CD8-positive, alpha-beta memory T cell (primary cell): ENCODE results near the gene ZNF425. TPM values are rescaled to one million over a fixed set of nuclear protein-coding genes. Genes with fewer than 3 reads are reported as not detected.
"Not testable (repeated sequence)": the region's sequence is repeated elsewhere in the genome, so short reads cannot be mapped to it uniquely, and the experiment has no call there.

Source experiments
- CTCF ChIA-PET: fragments of 350-600 bp; sonication (Branson Sonifier 250); formaldehyde crosslinking; loops from one replicate; lab custom pipeline; 2021; ENCODE audit warnings: antibody characterized with exemption; lab: Charles Lee
- POLR2A ChIA-PET: fragments of 350-600 bp; sonication (Branson Sonifier 250); formaldehyde crosslinking; loops from one replicate; lab custom pipeline; 2021; ENCODE audit warnings: antibody characterized with exemption; lab: Charles Lee
- DNase-seq, 5 donors: peaks; one replicate each; pipeline versions ENCODE4 v3.0.0 to v3.0.0-alpha.2; 2020 to 2022; ENCODE audit warnings: mixed read lengths in 1 of 5
- H3K27ac ChIP-seq: one replicate; pipeline ENCODE4 v1.7.0; 2013; ENCODE audit warnings: low read depth, mild to moderate bottlenecking, low read length, moderate library complexity
- H3K27me3 ChIP-seq: 2 replicates; pipeline ENCODE4 v1.7.0; 2013; ENCODE audit warnings: low read length, mild to moderate bottlenecking; ENCODE audit not compliant: insufficient read depth, poor library complexity, severe bottlenecking
- H3K36me3 ChIP-seq: 2 replicates; pipeline ENCODE4 v1.7.0; 2013; ENCODE audit warnings: mild to moderate bottlenecking, low read length, moderate library complexity; ENCODE audit not compliant: insufficient read depth
- H3K4me1 ChIP-seq: 2 replicates; pipeline ENCODE4 v1.7.0; 2013; ENCODE audit warnings: mild to moderate bottlenecking, low read length, moderate library complexity; ENCODE audit not compliant: insufficient read depth
- H3K4me3 ChIP-seq: 2 replicates; pipeline ENCODE4 v1.7.0; 2013; ENCODE audit warnings: mild to moderate bottlenecking, low read length
- H3K9me3 ChIP-seq: 2 replicates; pipeline ENCODE4 v1.7.0; 2013; ENCODE audit warnings: mild to moderate bottlenecking, low read length
- H3K27ac Mint-ChIP-seq, 8 donors: one replicate each; pipeline ENCODE4 v1.8.0; 2020 to 2021; ENCODE audit warnings: mixed read lengths in 8 of 8, mild to moderate bottlenecking in 6 of 8, inconsistent platforms in 3 of 8, moderate library complexity in 3 of 8
- H3K27me3 Mint-ChIP-seq, 2 donors: one replicate each; pipeline ENCODE4 v1.8.0; 2020 to 2021; ENCODE audit warnings: mixed read lengths in 2 of 2, mild to moderate bottlenecking in 1 of 2, moderate library complexity in 1 of 2
- H3K36me3 Mint-ChIP-seq, 3 donors: one replicate each; pipeline ENCODE4 v1.8.0; 2020 to 2021; ENCODE audit warnings: mixed read lengths in 3 of 3, inconsistent platforms in 1 of 3, mild to moderate bottlenecking in 1 of 3
- H3K4me1 Mint-ChIP-seq, 3 donors: one replicate each; pipeline ENCODE4 v1.8.0; 2020 to 2021; ENCODE audit warnings: mixed read lengths in 3 of 3, inconsistent platforms in 1 of 3, mild to moderate bottlenecking in 1 of 3
- H3K4me3 Mint-ChIP-seq, 7 donors: one replicate each; pipeline ENCODE4 v1.8.0; 2020 to 2021; ENCODE audit warnings: mixed read lengths in 7 of 7, mild to moderate bottlenecking in 6 of 7, moderate library complexity in 4 of 7, inconsistent platforms in 2 of 7
- H3K9me3 Mint-ChIP-seq, 5 donors: one replicate each; pipeline ENCODE4 v1.8.0; 2020 to 2022; ENCODE audit warnings: mixed read lengths in 5 of 5, mild to moderate bottlenecking in 3 of 5, moderate library complexity in 2 of 5, inconsistent platforms in 1 of 5
- polyA plus RNA-seq: library from polyadenylated mRNA; unstranded; fragments of 300-500 nt; fragmentation: Illumina TruSeq; gene quantifications from one replicate; pipeline ENCODE4 v1.2.3, GENCODE V29; 2021
- total RNA-seq, 2 experiments: library from RNA; stranded (reverse); gene quantifications; one replicate each; pipeline ENCODE4 v1.2.3, GENCODE V29; 2021

ZNF425 gene
- total and polyA plus RNA-seq, 3 experiments from 2014 or later, result 1.4 to 1.8 (median 1.7) TPM

DNA sequence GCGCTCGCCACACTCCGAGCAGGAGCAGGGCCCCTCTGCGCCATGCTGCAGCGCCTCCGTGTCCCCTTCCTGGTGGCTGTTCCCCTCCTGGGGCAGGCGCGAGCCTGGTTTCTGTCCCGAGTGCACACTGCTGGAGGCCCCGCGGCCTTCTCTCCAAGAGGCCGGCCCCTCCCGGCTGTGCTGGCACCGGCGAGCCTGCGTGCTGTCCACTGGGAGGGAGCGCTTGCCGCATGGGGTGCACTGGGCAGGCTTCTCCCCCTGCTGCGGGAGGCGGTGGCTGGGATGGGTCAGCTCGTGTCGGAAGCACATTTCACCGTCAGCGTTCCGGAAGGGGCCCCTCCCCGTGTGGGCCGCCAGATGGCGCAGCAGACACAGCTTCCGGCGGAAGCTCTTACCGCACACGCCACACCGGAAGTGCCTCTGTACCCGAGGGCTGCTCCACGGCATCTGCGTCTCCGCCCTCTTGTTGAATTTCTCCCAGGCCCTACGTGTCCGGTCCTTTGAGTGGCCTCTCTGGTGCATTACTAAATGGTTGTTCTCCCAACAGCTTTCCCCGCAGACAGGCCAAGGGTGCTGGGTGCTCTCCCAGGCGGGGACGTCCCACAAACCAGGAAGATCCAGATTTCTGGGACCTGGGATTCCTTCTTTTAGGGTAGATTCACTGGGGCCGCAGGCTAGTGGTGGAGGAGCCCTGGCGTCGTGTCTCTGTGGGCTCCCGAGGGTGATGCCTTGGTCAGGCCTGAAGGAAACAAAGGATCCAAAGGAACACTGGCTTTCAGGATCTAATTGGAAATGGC is 54.3 kb downstream of the ZNF425 start:
- DNase-seq, result peak; percentile 38 to 64 (median 49)
- Histone ChIP-seq H3K27ac (no peak overlapping the region), H3K4me3 (no peak overlapping the region), H3K4me1 (peaks cover 5% of the 10 kb centered on the region), H3K27me3 (no peaks in the 10 kb centered on the region), H3K36me3 (peaks cover 27% of the 10 kb centered on the region), H3K9me3 (no peaks in the 10 kb centered on the region)
- POLR2A ChIA-PET, result no interaction called here
- H3K27ac Mint-ChIP-seq, result peak overlapping the region in 7 of 8 donors; percentile 35 to 91 (median 81)
- H3K9me3 Mint-ChIP-seq, result no peaks in the 10 kb centered on the region
- CTCF ChIA-PET, result interaction anchor here (1.0 to 2.4 kb wide), 4 partner anchors 10 to 67 kb away, joined by 3 to 13 read pairs (median 4); partner anchors contain the start of gene ZNF786
- H3K27me3 Mint-ChIP-seq, result no peaks in the 10 kb centered on the region
- H3K4me3 Mint-ChIP-seq, result peak overlapping the region in 5 of 7 donors; percentile 13 to 61 (median 45)
- peaks cover 5 to 12% (median 7%) of the 10 kb centered on the region in 3 donors for H3K4me1 Mint-ChIP-seq
- H3K36me3 Mint-ChIP-seq, result peaks cover 0 to 50% (median 11%) of the 10 kb centered on the region in 3 donors

DNA sequence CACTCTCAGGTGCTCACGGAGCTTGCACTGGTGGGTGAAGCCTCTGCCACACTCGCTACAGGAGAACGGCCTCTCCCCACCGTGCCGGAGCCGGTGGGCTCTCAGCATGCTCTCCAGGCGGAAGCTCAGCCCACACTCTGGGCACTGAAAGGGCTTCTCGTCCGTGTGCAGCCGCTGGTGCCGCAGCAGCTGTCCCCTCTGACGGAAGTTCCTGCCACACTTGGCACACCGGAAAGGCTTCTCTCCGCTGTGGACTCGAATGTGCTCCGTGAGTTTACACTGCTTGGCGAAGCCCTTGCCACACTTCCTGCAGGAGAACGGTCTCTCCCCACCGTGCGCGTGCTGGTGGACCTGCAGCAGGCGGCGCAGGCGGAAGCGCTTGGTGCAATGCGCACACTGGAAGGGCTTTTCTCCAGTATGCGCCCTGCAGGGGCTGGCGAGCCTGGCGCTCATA is 54.9 kb downstream of the ZNF425 start:
- POLR2A ChIA-PET, result no interaction called here
- H3K4me3 ChIP-seq, result no peak overlapping the region

DNA sequence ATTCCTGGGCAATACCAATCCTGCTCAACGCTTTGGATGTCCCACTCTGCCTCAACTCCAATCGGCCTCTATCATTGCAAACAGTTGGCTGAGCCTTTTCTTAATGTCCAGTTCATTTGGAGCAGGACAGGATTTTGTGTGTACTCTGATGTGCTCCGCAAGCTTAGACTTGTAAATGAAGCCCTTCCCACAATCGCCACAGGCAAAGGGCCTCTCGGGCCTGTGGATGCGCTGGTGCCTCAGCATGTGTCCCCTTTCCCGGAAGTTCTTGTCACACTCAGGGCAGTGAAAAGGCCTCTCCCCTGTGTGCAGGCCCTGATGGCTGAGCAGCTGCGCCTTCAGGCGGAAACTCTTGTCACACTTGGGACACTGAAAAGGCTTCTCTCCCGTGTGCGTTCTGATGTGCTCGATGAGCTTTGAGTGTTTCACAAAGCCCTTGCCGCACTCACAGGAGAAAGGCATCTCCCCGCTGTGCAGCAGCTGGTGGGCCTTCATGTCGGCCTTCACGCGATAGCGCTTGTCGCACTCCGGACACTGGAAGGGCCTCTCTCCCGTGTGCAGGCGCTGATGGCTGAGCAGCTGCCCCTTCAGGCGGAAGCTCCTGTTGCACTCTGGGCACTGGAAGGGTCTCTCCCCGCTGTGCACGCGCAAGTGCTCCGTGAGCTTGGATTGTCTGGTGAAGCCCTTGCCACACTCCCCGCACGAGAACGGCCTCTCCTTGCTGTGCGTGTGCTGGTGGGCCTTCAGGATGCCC is 55.6 kb downstream of the ZNF425 start:
- DNase-seq, result no peak
- H3K27me3 ChIP-seq, result no peaks in the 10 kb centered on the region
- ChIA-PET POLR2A (no interaction called here), CTCF (interaction anchor here (0.8 to 7.5 kb wide), 3 partner anchors 20 to 66 kb away, joined by 3 to 120 read pairs (median 3); partner anchors contain the start of gene ZNF786)
- peaks cover 5% of the 10 kb centered on the region for H3K4me1 ChIP-seq
- peaks cover 5 to 10% (median 8%) of the 10 kb centered on the region in 3 donors for H3K4me1 Mint-ChIP-seq
- H3K27ac Mint-ChIP-seq, result no peak overlapping the region
- H3K36me3 ChIP-seq, result peaks cover 24% of the 10 kb centered on the region
- no peak overlapping the region for H3K4me3 ChIP-seq
- H3K9me3 Mint-ChIP-seq, result no peaks in the 10 kb centered on the region
- no peak overlapping the region for H3K4me3 Mint-ChIP-seq
- H3K27me3 Mint-ChIP-seq, result no peaks in the 10 kb centered on the region
- no peak overlapping the region for H3K27ac ChIP-seq
- peaks cover 0 to 49% (median 8%) of the 10 kb centered on the region in 3 donors for H3K36me3 Mint-ChIP-seq
- H3K9me3 ChIP-seq, result no peaks in the 10 kb centered on the region

More for the DNA sequence above, 54.9 kb downstream of the ZNF425 start:
- H3K27me3 ChIP-seq, result no peaks in the 10 kb centered on the region
- Mint-ChIP-seq H3K27me3 (no peaks in the 10 kb centered on the region), H3K27ac (no peak overlapping the region), H3K4me1 (peaks cover 5 to 8% (median 7%) of the 10 kb centered on the region in 3 donors), H3K4me3 (peak overlapping the region in 1 of 7 donors; percentile 69), H3K9me3 (no peaks in the 10 kb centered on the region), H3K36me3 (peaks cover 0 to 47% (median 8%) of the 10 kb centered on the region in 3 donors)
- H3K4me1 ChIP-seq, result peaks cover 5% of the 10 kb centered on the region
- no peak for DNase-seq
- H3K27ac ChIP-seq, result no peak overlapping the region
- H3K36me3 ChIP-seq, result peaks cover 24% of the 10 kb centered on the region
- CTCF ChIA-PET, result interaction anchor here (1.0 to 7.5 kb wide), 3 partner anchors 20 to 67 kb away, joined by 3 to 120 read pairs (median 13); partner anchors contain the start of gene ZNF786
- no peaks in the 10 kb centered on the region for H3K9me3 ChIP-seq

DNA sequence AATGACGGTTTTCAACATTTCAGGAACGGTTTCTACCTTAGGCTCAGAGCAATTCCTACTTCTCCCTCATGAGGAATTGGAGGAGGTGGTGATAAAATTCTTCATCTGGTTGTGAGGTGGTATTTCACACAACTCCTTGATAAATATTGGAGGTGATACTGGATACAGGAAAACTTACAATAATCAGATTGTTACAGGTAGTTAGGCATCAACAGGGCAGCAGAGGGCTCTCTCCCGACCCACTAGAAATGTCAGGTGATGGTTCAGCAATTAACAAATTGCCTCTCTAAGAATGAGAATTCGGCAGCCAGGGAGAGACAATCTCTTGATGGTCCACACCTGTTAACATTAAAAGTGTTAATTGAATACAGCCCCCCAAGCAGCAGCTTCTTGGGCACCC is 58.3 kb downstream of the ZNF425 start:
- no peak for DNase-seq
- H3K27ac Mint-ChIP-seq, result peak overlapping the region in 3 of 8 donors; percentile 7 to 64 (median 33)
- Histone ChIP-seq H3K9me3 (no peaks in the 10 kb centered on the region), H3K4me3 (no peak overlapping the region), H3K4me1 (peaks cover 5% of the 10 kb centered on the region), H3K27ac (no peak overlapping the region), H3K27me3 (no peaks in the 10 kb centered on the region), H3K36me3 (peaks cover 23% of the 10 kb centered on the region)
- H3K27me3 Mint-ChIP-seq, result no peaks in the 10 kb centered on the region
- no peaks in the 10 kb centered on the region for H3K9me3 Mint-ChIP-seq
- POLR2A ChIA-PET, result no interaction called here
- peak overlapping the region in 2 of 7 donors; percentile 58 to 59 for H3K4me3 Mint-ChIP-seq
- CTCF ChIA-PET, result interaction anchor here (7.5 kb wide), 1 partner anchor 64 kb away, joined by 120 read pairs; no protein-coding TSS in a partner anchor
- peaks cover 0 to 36% (median 8%) of the 10 kb centered on the region in 3 donors for H3K36me3 Mint-ChIP-seq
- H3K4me1 Mint-ChIP-seq, result peaks cover 6 to 23% (median 7%) of the 10 kb centered on the region in 3 donors

DNA sequence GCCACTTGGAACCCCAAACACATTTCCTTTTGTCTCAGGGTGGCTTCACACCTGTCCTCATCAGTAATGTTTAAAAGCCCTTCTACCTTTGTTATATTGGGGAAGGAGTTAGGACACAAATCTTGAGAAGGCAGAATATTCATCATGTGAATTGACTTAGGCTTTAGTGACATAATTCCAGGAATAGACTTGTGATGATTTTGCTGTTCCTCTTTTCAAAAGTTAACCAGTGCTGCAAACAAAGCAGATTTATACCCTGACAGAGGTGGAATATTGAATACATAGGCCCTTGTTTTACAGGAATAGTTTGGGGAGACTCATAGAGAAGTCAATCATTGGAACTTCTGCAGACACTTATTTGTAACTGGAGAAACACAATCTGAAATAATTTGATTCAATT is 62.6 kb downstream of the ZNF425 start:
- H3K4me1 ChIP-seq, result no peaks in the 10 kb centered on the region
- H3K27me3 ChIP-seq, result no peaks in the 10 kb centered on the region
- ChIA-PET POLR2A (no interaction called here), CTCF (interaction anchor here (7.5 kb wide), 1 partner anchor 59 kb away, joined by 120 read pairs; no protein-coding TSS in a partner anchor)
- no peaks in the 10 kb centered on the region for H3K9me3 ChIP-seq
- H3K36me3 ChIP-seq, result peaks cover 4% of the 10 kb centered on the region
- Mint-ChIP-seq H3K36me3 (peaks cover 0 to 10% (median 3%) of the 10 kb centered on the region in 3 donors), H3K27me3 (no peaks in the 10 kb centered on the region), H3K9me3 (no peaks in the 10 kb centered on the region), H3K4me3 (peak overlapping the region in 3 of 7 donors; percentile 19 to 39 (median 35)), H3K4me1 (peaks cover 3 to 16% (median 7%) of the 10 kb centered on the region in 3 donors), H3K27ac (peak overlapping the region in 2 of 8 donors; percentile 62 to 81)
- H3K4me3 ChIP-seq, result no peak overlapping the region
- H3K27ac ChIP-seq, result no peak overlapping the region
- DNase-seq, result no peak

DNA sequence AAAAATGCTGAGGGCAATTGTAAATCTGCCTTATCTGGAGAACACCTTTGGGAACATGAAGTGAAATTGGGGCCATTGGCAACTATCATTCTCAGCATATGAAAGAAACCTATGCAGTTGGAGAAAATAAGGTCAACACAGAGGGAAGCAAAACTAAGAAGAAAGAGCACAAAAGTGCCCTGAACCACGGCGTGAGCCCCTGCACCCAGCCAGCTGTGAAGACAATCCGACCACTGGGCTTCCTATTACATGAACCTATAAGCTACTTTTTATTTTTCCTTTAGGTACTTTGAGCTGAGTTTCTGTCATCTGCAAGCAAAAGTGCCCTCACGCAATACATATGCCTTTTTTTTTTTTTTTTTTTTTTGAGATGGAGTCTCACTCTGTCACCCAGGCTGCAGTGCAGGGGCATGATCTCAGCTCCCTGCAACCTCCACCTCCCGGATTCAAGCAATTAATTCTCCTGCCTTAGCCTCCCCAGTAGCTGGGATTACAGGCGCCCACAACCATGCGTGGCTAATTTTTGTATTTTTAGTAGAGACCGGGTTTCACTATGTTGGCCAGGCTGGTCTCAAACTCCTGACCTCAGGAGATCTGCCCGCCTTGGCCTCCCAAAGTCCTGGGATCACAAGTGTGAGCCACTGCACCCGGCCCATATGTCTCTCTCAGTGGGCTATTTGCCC is 63.8 kb downstream of the ZNF425 start:
- H3K4me1 ChIP-seq, result not testable (repeated sequence)

DNA sequence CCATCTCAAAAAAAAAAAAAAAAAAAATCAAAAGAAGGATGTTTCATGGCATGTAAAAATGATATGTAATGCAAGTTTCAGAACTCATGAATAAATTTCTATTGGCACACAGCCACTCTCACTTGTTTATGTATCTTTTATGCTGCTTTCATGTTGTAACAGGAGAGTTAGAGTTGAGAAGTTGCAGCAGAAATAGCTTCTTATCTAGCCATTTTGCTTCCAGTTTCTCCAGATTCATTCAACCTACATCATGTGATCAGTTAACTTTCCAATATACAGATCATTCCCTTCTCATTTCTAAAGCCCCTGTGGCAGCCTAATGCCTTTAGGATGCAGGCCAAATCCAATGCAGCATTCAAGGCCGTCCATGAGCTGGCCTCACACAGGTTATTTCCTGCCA is 66.0 kb downstream of the ZNF425 start:
- H3K27ac Mint-ChIP-seq, result peak overlapping the region in 1 of 8 donors; percentile 46
- no peaks in the 10 kb centered on the region for H3K9me3 Mint-ChIP-seq
- no peaks in the 10 kb centered on the region for H3K36me3 ChIP-seq
- H3K27me3 ChIP-seq, result no peaks in the 10 kb centered on the region
- POLR2A ChIA-PET, result interaction anchor here (0.7 kb wide), 1 partner anchor 73 kb away, joined by 9 read pairs; no protein-coding TSS in a partner anchor
- H3K4me1 Mint-ChIP-seq, result peaks cover 1 to 12% (median 5%) of the 10 kb centered on the region in 3 donors
- H3K4me3 Mint-ChIP-seq, result no peak overlapping the region
- peaks cover 0 to 1% (median 0%) of the 10 kb centered on the region in 3 donors for H3K36me3 Mint-ChIP-seq
- H3K9me3 ChIP-seq, result no peaks in the 10 kb centered on the region
- no peak for DNase-seq
- H3K4me3 ChIP-seq, result no peak overlapping the region
- H3K4me1 ChIP-seq, result no peaks in the 10 kb centered on the region
- no peak overlapping the region for H3K27ac ChIP-seq
- no peaks in the 10 kb centered on the region for H3K27me3 Mint-ChIP-seq
- CTCF ChIA-PET, result interaction anchor here (1.0 kb wide), 1 partner anchor 55 kb away, joined by 3 read pairs; no protein-coding TSS in a partner anchor

More for the DNA sequence above, 63.8 kb downstream of the ZNF425 start:
- H3K27me3 Mint-ChIP-seq, H3K27me3 ChIP-seq, H3K4me3 Mint-ChIP-seq, H3K36me3 ChIP-seq, H3K36me3 Mint-ChIP-seq, DNase-seq, H3K9me3 ChIP-seq, H3K9me3 Mint-ChIP-seq, H3K27ac ChIP-seq, H3K4me3 ChIP-seq, POLR2A ChIA-PET: not testable (repeated sequence)
- Mint-ChIP-seq H3K27ac (peak overlapping the region in 1 of 8 donors; percentile 36), H3K4me1 (peaks cover 3 to 16% (median 7%) of the 10 kb centered on the region in 3 donors)
- CTCF ChIA-PET, result interaction anchor here (0.8 to 2.4 kb wide), 2 partner anchors 10 to 56 kb away, joined by 4 to 9 read pairs; no protein-coding TSS in a partner anchor
